Measurements from ENCODE around the gene CPS1. TPM values are rescaled to one million over a fixed set of nuclear protein-coding genes. Genes with fewer than 3 reads are reported as not detected.

CPS1 gene
- total RNA-seq, 2 donors from 2014 or later: 2.9 to 4.9 TPM

- H3K36me3 ChIP-seq (replicated peaks in 1 of 2; ENCODE audit: insufficient read depth in 1 of 2, low read depth in 2 of 2): no peaks in the 10 kb centered on the region
- H3K9me3 ChIP-seq: no peaks in the 10 kb centered on the region
- intact Hi-C loops (cut with DNase I): no loop called here
- DNase-seq (no peak), ATAC-seq (no peak)
- no peak overlapping the region for H3K27ac ChIP-seq
- 82 to 84% methylated on average over 8 of the region's 8 CpGs for WGBS, 2 donors
- H3K4me3 ChIP-seq: no peak overlapping the region
- H3K27me3 ChIP-seq: no peaks in the 10 kb centered on the region
- no peaks in the 10 kb centered on the region for H3K4me1 ChIP-seq
- TF ChIP-seq POLR2A (IDR thresholded peaks at IDR 0.05): no peak
- no peak for TF ChIP-seq CTCF (IDR thresholded peaks at IDR 0.05)
Measured at GRCh38 chr2:210548878-210549384, 7.5 kb upstream of the CPS1 start.

- no peak overlapping the region for H3K27ac ChIP-seq
- no peak overlapping the region for H3K4me3 ChIP-seq
- H3K4me1 ChIP-seq: no peaks in the 10 kb centered on the region
- WGBS, 2 donors: 69 to 77% methylated on average over 2 of the region's 2 CpGs
- intact Hi-C loops (cut with DNase I): no loop called here
- H3K36me3 ChIP-seq (replicated peaks in 1 of 2; ENCODE audit: insufficient read depth in 1 of 2, low read depth in 2 of 2): no peaks in the 10 kb centered on the region
- ATAC-seq: no peak
- H3K9me3 ChIP-seq: no peaks in the 10 kb centered on the region
- TF ChIP-seq CTCF (IDR thresholded peaks at IDR 0.05): no peak
- TF ChIP-seq POLR2A (IDR thresholded peaks at IDR 0.05): no peak
- H3K27me3 ChIP-seq: no peaks in the 10 kb centered on the region
- no peak for DNase-seq
Measured at GRCh38 chr2:210551001-210551400, 5.4 kb upstream of the CPS1 start.

GRCh38 chr2:210553373-210553772, 3.0 kb upstream of the CPS1 start:
- intact Hi-C loops (cut with DNase I): no loop called here
- Histone ChIP-seq H3K9me3 (no peaks in the 10 kb centered on the region), H3K27me3 (no peaks in the 10 kb centered on the region), H3K4me1 (no peaks in the 10 kb centered on the region), H3K4me3 (no peak overlapping the region), H3K27ac (no peak overlapping the region), H3K36me3 (replicated peaks in 1 of 2; ENCODE audit: insufficient read depth in 1 of 2, low read depth in 2 of 2) (no peaks in the 10 kb centered on the region)
- peak; percentile 70 for ATAC-seq
- TF ChIP-seq POLR2A (IDR thresholded peaks at IDR 0.05) (no peak), CTCF (IDR thresholded peaks at IDR 0.05) (no peak)
- 38 to 56% methylated on average over 1 of the region's 1 CpG for WGBS, 2 donors
- DNase-seq: peak in 3 of 4 donors; percentile 20 to 75 (median 45)

GRCh38 chr2:210555555-210555954, 844 bp upstream of the CPS1 start:
- no peaks in the 10 kb centered on the region for H3K27me3 ChIP-seq
- intact Hi-C loops (cut with DNase I): no loop called here

More at GRCh38 chr2:210555555-210555954, 844 bp upstream of the CPS1 start:
- Histone ChIP-seq H3K4me1 (no peaks in the 10 kb centered on the region), H3K36me3 (replicated peaks in 1 of 2; ENCODE audit: insufficient read depth in 1 of 2, low read depth in 2 of 2) (no peaks in the 10 kb centered on the region), H3K9me3 (no peaks in the 10 kb centered on the region), H3K4me3 (no peak overlapping the region), H3K27ac (no peak overlapping the region)
- no peak for DNase-seq
- ATAC-seq: no peak
- no peak for TF ChIP-seq POLR2A (IDR thresholded peaks at IDR 0.05)
- no peak for TF ChIP-seq CTCF (IDR thresholded peaks at IDR 0.05)
